Activated naive CD8-positive, alpha-beta T cell (primary cell): ENCODE data around the gene BCAR3.

Experiments used
- H3K27ac Mint-ChIP-seq: one replicate; pipeline ENCODE4 v1.8.0; 2021; ENCODE audit warnings: mixed read lengths
- H3K27me3 Mint-ChIP-seq: one replicate; pipeline ENCODE4 v1.8.0; 2021; ENCODE audit warnings: mixed read lengths
- H3K36me3 Mint-ChIP-seq: one replicate; pipeline ENCODE4 v1.8.0; 2021; ENCODE audit warnings: mixed read lengths
- H3K4me1 Mint-ChIP-seq: one replicate; pipeline ENCODE4 v1.8.0; 2021; ENCODE audit warnings: low read depth, mixed read lengths
- H3K4me3 Mint-ChIP-seq: one replicate; pipeline ENCODE4 v1.8.0; 2021; ENCODE audit warnings: mild to moderate bottlenecking, mixed read lengths
- H3K9me3 Mint-ChIP-seq: one replicate; pipeline ENCODE4 v1.8.0; 2021; ENCODE audit warnings: low read depth, mixed read lengths

The BCAR3 gene

DNA sequence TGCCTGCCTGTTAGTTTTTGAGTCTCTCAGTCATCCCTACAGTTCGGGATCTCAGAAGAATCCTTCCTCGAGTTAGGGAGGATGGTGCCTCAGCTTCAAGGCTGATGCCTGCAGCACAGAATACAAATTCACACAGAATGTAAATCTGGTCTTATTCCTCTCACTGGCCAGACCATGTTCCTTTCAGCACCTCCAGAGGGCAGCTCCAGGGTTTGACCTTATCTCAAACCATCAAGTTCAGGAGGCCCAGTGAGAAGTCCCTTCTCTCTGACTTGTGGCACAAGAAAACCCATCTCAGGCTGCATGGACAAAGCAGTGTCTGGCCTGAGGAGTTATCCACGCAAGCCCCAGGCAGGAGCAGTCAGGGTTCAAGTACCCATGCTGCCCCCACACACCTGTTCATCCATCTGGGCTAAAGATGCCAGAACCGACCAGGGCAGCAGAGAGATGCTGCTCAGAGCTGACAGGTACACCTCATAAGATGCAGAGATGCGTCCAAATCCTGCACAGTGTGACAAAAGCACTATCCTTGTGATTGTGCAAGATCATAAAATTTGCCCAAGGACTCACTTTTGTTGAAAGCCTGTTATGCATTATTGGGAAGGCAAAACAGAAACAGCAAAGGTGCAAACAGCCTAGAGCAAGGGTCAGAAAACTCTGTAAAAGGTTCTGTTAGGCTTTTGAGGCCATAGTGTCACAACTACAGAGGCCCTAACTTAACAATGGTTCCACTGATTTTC is 49.8 kb downstream of the BCAR3 start:
- H3K4me1 Mint-ChIP-seq: no peaks in the 10 kb centered on the region
- H3K27ac Mint-ChIP-seq: no peak overlapping the region
- H3K9me3 Mint-ChIP-seq: no peaks in the 10 kb centered on the region
- H3K27me3 Mint-ChIP-seq: no peaks in the 10 kb centered on the region
- no peak overlapping the region for H3K4me3 Mint-ChIP-seq
- H3K36me3 Mint-ChIP-seq: no peaks in the 10 kb centered on the region

- H3K27me3 Mint-ChIP-seq: no peaks in the 10 kb centered on the region
- no peak overlapping the region for H3K27ac Mint-ChIP-seq
- no peaks in the 10 kb centered on the region for H3K36me3 Mint-ChIP-seq
- no peak overlapping the region for H3K4me3 Mint-ChIP-seq
- no peaks in the 10 kb centered on the region for H3K4me1 Mint-ChIP-seq
- no peaks in the 10 kb centered on the region for H3K9me3 Mint-ChIP-seq
Observed at GRCh38 chr1:93630168-93630567, 51.5 kb downstream of the BCAR3 start.

GRCh38 chr1:93629101-93630059 is 52.3 kb downstream of the BCAR3 start:
- Mint-ChIP-seq H3K36me3 (no peaks in the 10 kb centered on the region), H3K27ac (no peak overlapping the region), H3K9me3 (no peaks in the 10 kb centered on the region), H3K4me1 (no peaks in the 10 kb centered on the region), H3K27me3 (no peaks in the 10 kb centered on the region), H3K4me3 (no peak overlapping the region)

DNA sequence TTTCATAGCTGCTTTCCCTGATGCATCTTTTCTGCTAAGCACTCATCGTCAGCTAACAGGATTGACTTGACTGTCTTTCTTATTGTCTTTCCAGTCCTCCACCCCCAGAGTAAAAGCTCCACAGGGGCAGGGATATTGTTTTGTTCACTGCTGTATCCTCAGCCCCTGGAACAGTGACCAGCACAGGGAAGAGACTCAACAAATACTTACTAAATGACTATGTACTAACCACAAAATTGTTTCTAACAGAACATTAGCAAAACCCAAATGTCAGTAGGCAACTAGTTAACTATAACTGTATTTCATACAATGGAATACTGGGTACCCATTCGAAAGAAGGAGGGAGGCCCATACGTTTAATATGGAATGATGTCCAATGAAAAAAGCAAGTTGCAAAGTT is 53.0 kb downstream of the BCAR3 start:
- Mint-ChIP-seq H3K27ac (no peak overlapping the region), H3K4me3 (no peak overlapping the region), H3K4me1 (no peaks in the 10 kb centered on the region), H3K27me3 (no peaks in the 10 kb centered on the region), H3K36me3 (no peaks in the 10 kb centered on the region), H3K9me3 (no peaks in the 10 kb centered on the region)

GRCh38 chr1:93625582-93626327 is 55.9 kb downstream of the BCAR3 start:
- no peaks in the 10 kb centered on the region for H3K4me1 Mint-ChIP-seq
- H3K27ac Mint-ChIP-seq: no peak overlapping the region
- no peak overlapping the region for H3K4me3 Mint-ChIP-seq
- H3K36me3 Mint-ChIP-seq: no peaks in the 10 kb centered on the region
- no peaks in the 10 kb centered on the region for H3K27me3 Mint-ChIP-seq
- no peaks in the 10 kb centered on the region for H3K9me3 Mint-ChIP-seq

DNA sequence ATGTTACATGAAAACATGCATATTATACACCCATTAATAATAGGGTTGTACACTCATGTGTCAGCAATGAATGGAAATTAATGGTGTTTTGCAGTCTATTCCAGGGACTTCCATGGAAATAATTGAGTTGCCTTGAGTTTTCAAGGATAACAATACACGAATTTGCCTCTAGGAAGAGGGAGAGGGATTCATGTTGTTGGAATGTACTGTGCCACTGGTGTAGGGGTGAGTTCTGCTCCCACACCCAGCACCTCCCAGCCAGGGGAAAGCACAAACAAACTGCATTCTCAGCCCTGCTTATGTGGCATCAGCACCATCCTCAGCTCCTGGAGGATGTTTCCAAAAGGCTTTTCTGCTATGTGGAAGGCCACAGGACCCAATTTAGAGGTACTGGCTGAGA is 57.8 kb downstream of the BCAR3 start:
- Mint-ChIP-seq H3K9me3 (no peaks in the 10 kb centered on the region), H3K27me3 (no peaks in the 10 kb centered on the region), H3K4me3 (no peak overlapping the region), H3K4me1 (no peaks in the 10 kb centered on the region), H3K36me3 (no peaks in the 10 kb centered on the region), H3K27ac (no peak overlapping the region)

GRCh38 chr1:93623436-93623835 is 58.2 kb downstream of the BCAR3 start:
- Mint-ChIP-seq H3K27ac (no peak overlapping the region), H3K9me3 (no peaks in the 10 kb centered on the region), H3K36me3 (no peaks in the 10 kb centered on the region), H3K27me3 (no peaks in the 10 kb centered on the region), H3K4me1 (no peaks in the 10 kb centered on the region), H3K4me3 (no peak overlapping the region)

DNA sequence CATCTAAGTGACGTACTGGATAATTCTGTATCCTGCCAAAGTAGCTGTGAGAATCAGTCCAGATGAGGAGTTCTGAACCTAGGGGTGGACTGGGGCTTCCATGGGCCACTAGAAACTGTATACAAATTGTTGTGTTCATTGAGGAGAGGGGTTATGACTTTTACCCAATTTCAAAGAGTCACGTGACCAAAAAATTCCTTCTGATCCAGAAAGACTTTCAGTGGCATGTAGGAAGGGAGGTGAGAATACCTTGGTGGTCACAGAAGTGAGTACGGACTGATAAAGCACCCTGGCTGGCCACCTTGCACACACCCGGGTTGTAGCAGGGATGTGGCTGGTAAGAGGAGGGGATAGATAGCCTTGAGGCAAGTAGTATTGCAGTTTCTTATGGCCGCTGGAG is 60.4 kb downstream of the BCAR3 start:
- Mint-ChIP-seq H3K4me3 (no peak overlapping the region), H3K27ac (no peak overlapping the region), H3K9me3 (no peaks in the 10 kb centered on the region), H3K4me1 (peaks cover 2% of the 10 kb centered on the region), H3K36me3 (no peaks in the 10 kb centered on the region), H3K27me3 (no peaks in the 10 kb centered on the region)

DNA sequence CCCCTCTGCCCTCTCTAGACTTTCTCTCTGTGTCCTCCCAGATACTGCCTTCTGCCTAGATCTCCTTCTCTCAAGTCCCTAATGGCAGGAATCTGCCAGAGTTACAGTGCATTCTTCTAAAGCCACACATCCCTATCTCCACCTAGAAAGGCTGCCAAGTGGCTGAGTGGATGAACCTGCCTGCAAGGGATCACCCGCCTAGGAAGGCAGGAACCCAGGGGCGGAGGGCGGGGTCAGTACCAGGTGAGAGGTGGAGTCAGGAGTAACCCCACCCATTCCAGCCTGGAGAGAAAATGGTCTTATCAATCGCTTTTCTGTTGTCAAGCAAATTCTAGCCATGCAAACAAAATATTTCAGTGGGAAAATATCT is 60.8 kb downstream of the BCAR3 start:
- Mint-ChIP-seq H3K4me3 (no peak overlapping the region), H3K27ac (no peak overlapping the region), H3K4me1 (peaks cover 2% of the 10 kb centered on the region), H3K9me3 (no peaks in the 10 kb centered on the region), H3K36me3 (no peaks in the 10 kb centered on the region), H3K27me3 (no peaks in the 10 kb centered on the region)

GRCh38 chr1:93620172-93620840 is 61.3 kb downstream of the BCAR3 start:
- Mint-ChIP-seq H3K36me3 (no peaks in the 10 kb centered on the region), H3K9me3 (no peaks in the 10 kb centered on the region), H3K27ac (no peak overlapping the region), H3K4me1 (peaks cover 4% of the 10 kb centered on the region), H3K4me3 (no peak overlapping the region), H3K27me3 (no peaks in the 10 kb centered on the region)

DNA sequence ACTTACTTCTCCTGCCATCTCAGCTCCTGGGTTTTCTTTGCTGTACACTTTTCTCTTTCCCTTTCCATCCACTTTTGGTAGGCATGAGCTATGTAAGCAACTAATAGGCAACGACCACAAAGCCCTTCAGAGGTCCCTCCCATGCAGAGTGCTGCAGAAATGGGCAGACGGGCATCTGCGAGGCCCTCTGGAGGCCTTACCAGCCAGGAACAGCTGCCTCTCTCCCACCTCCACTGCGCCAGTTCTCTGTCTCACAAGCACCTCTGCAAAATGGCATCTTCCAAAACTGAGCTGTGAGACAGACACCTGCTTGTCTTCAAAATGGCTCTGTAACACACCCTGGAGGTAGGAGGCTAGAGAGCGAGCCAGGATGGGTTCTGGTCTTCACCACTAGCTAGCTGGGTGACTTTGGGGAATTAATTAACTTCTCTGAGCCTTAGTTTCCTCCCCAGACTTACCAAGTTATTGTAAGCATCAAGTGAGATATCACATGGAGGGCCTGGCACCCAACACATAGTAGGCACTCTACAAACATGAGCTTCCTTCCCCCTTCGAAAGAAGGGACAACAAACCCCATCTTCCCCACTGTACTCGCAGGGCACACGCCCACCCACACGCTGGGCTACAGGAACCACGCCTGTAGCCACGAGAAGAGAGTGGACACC is 62.0 kb downstream of the BCAR3 start:
- Mint-ChIP-seq H3K36me3 (no peaks in the 10 kb centered on the region), H3K27me3 (no peaks in the 10 kb centered on the region), H3K27ac (no peak overlapping the region), H3K4me3 (no peak overlapping the region), H3K9me3 (no peaks in the 10 kb centered on the region), H3K4me1 (peaks cover 5% of the 10 kb centered on the region)

GRCh38 chr1:93617670-93618499 is 63.8 kb downstream of the BCAR3 start:
- H3K4me3 Mint-ChIP-seq: no peak overlapping the region
- H3K36me3 Mint-ChIP-seq: no peaks in the 10 kb centered on the region
- no peak overlapping the region for H3K27ac Mint-ChIP-seq
- H3K9me3 Mint-ChIP-seq: no peaks in the 10 kb centered on the region
- no peaks in the 10 kb centered on the region for H3K27me3 Mint-ChIP-seq
- peaks cover 5% of the 10 kb centered on the region for H3K4me1 Mint-ChIP-seq

DNA sequence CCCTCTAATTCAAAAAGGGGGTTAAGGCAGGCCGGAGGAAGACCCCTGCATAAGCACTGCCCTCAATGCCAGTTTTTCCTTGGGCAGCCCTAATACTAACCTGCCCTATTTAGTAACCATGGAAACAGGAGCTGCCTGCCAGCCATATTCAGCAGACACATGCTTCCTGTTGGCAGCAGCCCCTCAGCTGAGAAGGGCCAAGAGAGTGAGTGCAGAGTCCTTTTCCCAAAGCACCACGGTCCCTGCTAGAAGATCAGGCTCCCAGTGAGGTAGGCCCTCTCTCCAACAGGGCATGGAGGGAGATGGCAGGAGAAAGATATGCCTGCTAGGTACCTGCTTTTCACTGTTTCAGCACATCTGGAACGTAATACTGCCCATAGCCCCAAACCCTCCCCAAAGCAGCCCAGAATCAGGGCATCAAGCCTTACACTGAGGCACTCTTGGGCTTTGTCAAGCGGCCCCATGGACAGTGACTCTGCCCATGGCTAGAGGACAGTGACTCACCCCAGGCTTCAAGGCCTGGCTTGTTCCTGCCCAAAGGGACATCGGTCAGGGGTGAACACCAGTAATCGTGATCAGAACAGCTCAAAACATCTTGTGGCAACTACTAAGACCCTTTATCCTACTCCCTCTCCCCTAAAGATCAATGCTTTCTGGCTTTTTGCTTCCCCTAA is 64.5 kb downstream of the BCAR3 start:
- H3K4me1 Mint-ChIP-seq: peaks cover 5% of the 10 kb centered on the region
- no peak overlapping the region for H3K27ac Mint-ChIP-seq

More for the DNA sequence above, 64.5 kb downstream of the BCAR3 start:
- H3K27me3 Mint-ChIP-seq: no peaks in the 10 kb centered on the region
- H3K36me3 Mint-ChIP-seq: no peaks in the 10 kb centered on the region
- H3K4me3 Mint-ChIP-seq: no peak overlapping the region
- H3K9me3 Mint-ChIP-seq: no peaks in the 10 kb centered on the region
